Gastrocnemius medialis (tissue), 4 donors: ENCODE data around the gene NPAS3. TPM values are rescaled to one million over a fixed set of nuclear protein-coding genes. Genes with fewer than 3 reads are reported as not detected.

ENCODE experiments used
- ATAC-seq, 2 donors: fragments of 150-250 bp; one replicate each; pipeline ENCODE4 v1.9.1; 2016
- DNase-seq, 2 donors: peaks; one replicate each; pipeline ENCODE4 v3.0.0-alpha.2; 2019
- H3K27ac ChIP-seq, 4 donors: fragments of 200-600 bp; sonication (generic); 1 replicate in 1 of 4; 2 replicates in 3 of 4; pipeline ENCODE4 v1.5.1; 2016 to 2018; ENCODE audit warnings: mild to moderate bottlenecking in 2 of 4, moderate library complexity in 1 of 4
- H3K27me3 ChIP-seq, 3 donors: fragments of 200-600 bp; sonication (generic) in 2 of 3; 1 replicate in 1 of 3; 2 replicates in 2 of 3; pipeline versions ENCODE4 v1.5.1 to v1.6.0; 2016 to 2019; ENCODE audit warnings: mild to moderate bottlenecking in 1 of 3, moderate library complexity in 1 of 3
- H3K36me3 ChIP-seq, 2 donors: fragments of 200-600 bp; sonication (generic) in 1 of 2; one replicate each; pipeline ENCODE4 v1.5.1; 2017 to 2018
- H3K4me1 ChIP-seq, 2 donors: fragments of 200-600 bp; sonication (generic) in 1 of 2; one replicate each; pipeline ENCODE4 v1.5.1; 2016 to 2017; ENCODE audit warnings: mild to moderate bottlenecking in 2 of 2
- H3K4me3 ChIP-seq, 4 donors: fragments of 200-600 bp; sonication (generic) in 3 of 4; 1 replicate in 1 of 4; 2 replicates in 3 of 4; pipeline ENCODE4 v1.5.1; 2016 to 2019; ENCODE audit warnings: mild to moderate bottlenecking in 2 of 4
- H3K9me3 ChIP-seq, 3 donors: fragments of 200-600 bp; sonication (generic) in 2 of 3; 1 replicate in 1 of 3; 2 replicates in 2 of 3; pipeline ENCODE4 v1.5.1; 2016 to 2019
- POLR2A ChIP-seq, 2 donors: fragments of 450-650 bp; IDR thresholded peaks; one replicate each; pipeline ENCODE4 v1.6.1; 2017; ENCODE audit warnings: antibody characterized with exemption in 2 of 2, mild to moderate bottlenecking in 2 of 2, moderate library complexity in 2 of 2
- in situ Hi-C, 4 donors: fragments of 200-750 bp; cut with MboI; loops; one replicate each; pipeline versions ENCODE4 v1.15.0 to v1.8.0; 2017; ENCODE audit warnings: low sequenced_read_pairs in 4 of 4
- intact Hi-C: fragments of 100-400 bp; cut with DNase I; formaldehyde crosslinking; loops from one replicate; pipeline ENCODE4 v1.15.1; 2023; ENCODE audit warnings: low total_unique reads
- total RNA-seq, 4 donors: library from RNA; depleted of rRNA; stranded (reverse); fragments of >200 nt; gene quantifications; one replicate each; pipeline versions ENCODE4 v1.1.0 to v1.2.3, GENCODE V29; 2016
- TF ChIP-seq, protein P1 (sequence below), 5 experiments: fragments of 450-650 bp in 3 of 5; fragments of 200-600 bp in 2 of 5; sonication (generic) in 2 of 5; IDR thresholded peaks in 4 of 5; conservative IDR thresholded peaks in 1 of 5; 1 replicate in 4 of 5; 2 replicates in 1 of 5; pipeline ENCODE4 v1.5.1; 2016 to 2019; ENCODE audit warnings: antibody characterized with exemption in 5 of 5, mild to moderate bottlenecking in 3 of 5, moderate library complexity in 3 of 5

Gene NPAS3
- total RNA-seq, 4 donors from 2014 or later, result 0.82 to 1.00 TPM; not detected in 2

GRCh38 chr14:33792720-33793368 is 854.2 kb downstream of the NPAS3 start:
- H3K27me3 ChIP-seq, result no peaks in the 10 kb centered on the region
- H3K27ac ChIP-seq, result no peak overlapping the region
- DNase-seq, result peak; percentile 41 to 50

DNA sequence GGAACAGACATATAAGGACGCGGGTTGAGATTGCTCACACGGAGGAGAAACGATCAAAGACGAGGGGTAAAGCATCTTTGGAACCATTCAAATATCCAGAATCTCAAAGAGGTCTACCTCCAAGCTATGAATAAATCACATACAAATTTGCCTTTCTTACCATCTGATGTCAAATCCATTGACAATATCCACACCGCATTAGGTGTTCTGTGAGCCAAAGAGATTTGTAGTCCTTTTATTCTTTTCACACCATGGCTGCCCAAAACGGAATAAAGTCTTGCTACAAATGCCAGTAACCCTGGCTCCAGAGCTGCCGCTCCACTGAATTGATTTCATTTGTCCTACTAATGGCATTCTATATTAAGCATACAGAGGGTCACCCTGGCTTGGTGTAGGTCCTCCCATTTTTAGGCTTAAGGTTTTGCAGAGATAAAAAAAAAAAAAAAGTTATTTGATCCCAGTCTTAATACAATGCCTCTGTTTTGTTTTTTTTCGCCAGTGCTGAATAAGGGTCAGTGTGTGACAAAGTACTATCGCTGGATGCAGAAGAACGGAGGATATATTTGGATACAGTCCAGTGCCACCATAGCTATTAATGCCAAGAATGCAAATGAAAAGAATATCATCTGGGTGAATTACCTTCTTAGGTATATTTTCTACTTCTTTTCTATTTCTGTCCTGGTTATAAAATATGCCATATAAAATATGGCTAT is 854.9 kb downstream of the NPAS3 start:
- intact Hi-C loops, result no loop called here
- DNase-seq (no peak), ATAC-seq (no peak)
- H3K36me3 ChIP-seq, result no peaks in the 10 kb centered on the region
- no peaks in the 10 kb centered on the region for H3K9me3 ChIP-seq
- no peak overlapping the region for H3K27ac ChIP-seq
- H3K4me1 ChIP-seq, result peaks cover 4 to 6% of the 10 kb centered on the region in 2 donors
- H3K27me3 ChIP-seq, result no peaks in the 10 kb centered on the region
- in situ Hi-C loops, result loop anchor here (5.0 to 10.0 kb wide), 2 partner anchors 1216 to 1219 kb away; no protein-coding TSS in a partner anchor
- peak overlapping the region in 2 of 4 donors; percentile 34 to 60 for H3K4me3 ChIP-seq
- TF ChIP-seq, protein P1, sequence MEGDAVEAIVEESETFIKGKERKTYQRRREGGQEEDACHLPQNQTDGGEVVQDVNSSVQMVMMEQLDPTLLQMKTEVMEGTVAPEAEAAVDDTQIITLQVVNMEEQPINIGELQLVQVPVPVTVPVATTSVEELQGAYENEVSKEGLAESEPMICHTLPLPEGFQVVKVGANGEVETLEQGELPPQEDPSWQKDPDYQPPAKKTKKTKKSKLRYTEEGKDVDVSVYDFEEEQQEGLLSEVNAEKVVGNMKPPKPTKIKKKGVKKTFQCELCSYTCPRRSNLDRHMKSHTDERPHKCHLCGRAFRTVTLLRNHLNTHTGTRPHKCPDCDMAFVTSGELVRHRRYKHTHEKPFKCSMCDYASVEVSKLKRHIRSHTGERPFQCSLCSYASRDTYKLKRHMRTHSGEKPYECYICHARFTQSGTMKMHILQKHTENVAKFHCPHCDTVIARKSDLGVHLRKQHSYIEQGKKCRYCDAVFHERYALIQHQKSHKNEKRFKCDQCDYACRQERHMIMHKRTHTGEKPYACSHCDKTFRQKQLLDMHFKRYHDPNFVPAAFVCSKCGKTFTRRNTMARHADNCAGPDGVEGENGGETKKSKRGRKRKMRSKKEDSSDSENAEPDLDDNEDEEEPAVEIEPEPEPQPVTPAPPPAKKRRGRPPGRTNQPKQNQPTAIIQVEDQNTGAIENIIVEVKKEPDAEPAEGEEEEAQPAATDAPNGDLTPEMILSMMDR (IDR thresholded peaks at IDR 0.05 in 4 of 5, conservative IDR thresholded peaks at IDR 0.05 in 1 of 5), result no peak
- TF ChIP-seq POLR2A (IDR thresholded peaks at IDR 0.05), result no peak

More at GRCh38 chr14:33792720-33793368, 854.2 kb downstream of the NPAS3 start:
- in situ Hi-C loops (loop anchor here (5.0 to 10.0 kb wide), 2 partner anchors 1216 to 1218 kb away; no protein-coding TSS in a partner anchor), intact Hi-C loops (loop anchor here (1.0 kb wide), 1 partner anchor 1217 kb away; no protein-coding TSS in a partner anchor)
- Histone ChIP-seq H3K4me1 (peaks cover 4 to 6% of the 10 kb centered on the region in 2 donors), H3K9me3 (no peaks in the 10 kb centered on the region), H3K36me3 (no peaks in the 10 kb centered on the region), H3K4me3 (peak overlapping the region; percentile 34 to 60 (median 40))
- TF ChIP-seq, protein P1 (IDR thresholded peaks at IDR 0.05 in 4 of 5, conservative IDR thresholded peaks at IDR 0.05 in 1 of 5), result peak; percentile 71 to 96 (median 78)
- no peak for TF ChIP-seq POLR2A (IDR thresholded peaks at IDR 0.05)
- ATAC-seq, result peak; percentile 76 to 89

DNA sequence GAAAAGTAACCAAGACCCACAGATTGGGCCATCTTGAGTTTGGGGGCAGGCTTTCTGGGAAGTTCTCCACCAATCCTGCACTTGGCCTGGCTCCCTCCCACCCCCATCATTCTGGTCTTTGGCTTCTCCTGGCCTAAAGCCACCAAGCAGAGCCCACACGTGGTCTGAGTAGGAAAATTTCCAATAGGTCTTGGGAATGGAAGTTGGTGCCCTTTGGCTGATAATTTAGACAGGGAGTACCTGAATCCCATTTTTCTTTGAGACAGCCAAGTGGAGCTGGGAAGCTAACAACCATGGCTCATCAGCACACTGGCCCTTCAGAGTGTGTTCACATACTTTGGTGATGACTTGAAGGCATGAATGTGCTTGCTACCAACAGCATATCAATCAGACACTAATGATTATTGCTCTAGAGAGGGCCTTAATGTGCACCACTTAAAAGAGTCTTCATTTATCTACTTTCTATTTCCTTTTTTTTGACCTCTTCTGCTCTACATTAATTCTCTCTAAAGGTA is 856.2 kb downstream of the NPAS3 start:
- H3K4me3 ChIP-seq, result no peak overlapping the region
- intact Hi-C loops, result no loop called here
- no peak overlapping the region for H3K27ac ChIP-seq
- H3K27me3 ChIP-seq, result peaks cover 0 to 5% (median 0%) of the 10 kb centered on the region in 3 donors
- no peak for TF ChIP-seq POLR2A (IDR thresholded peaks at IDR 0.05)
- TF ChIP-seq, protein P1 (IDR thresholded peaks at IDR 0.05 in 4 of 5, conservative IDR thresholded peaks at IDR 0.05 in 1 of 5), result no peak
- in situ Hi-C loops, result loop anchor here (5.0 to 10.0 kb wide), 2 partner anchors 1218 to 1220 kb away; no protein-coding TSS in a partner anchor
- H3K4me1 ChIP-seq, result peaks cover 4 to 6% of the 10 kb centered on the region in 2 donors
- no peaks in the 10 kb centered on the region for H3K9me3 ChIP-seq
- ATAC-seq (no peak), DNase-seq (no peak)
- no peaks in the 10 kb centered on the region for H3K36me3 ChIP-seq

- no peak for TF ChIP-seq POLR2A (IDR thresholded peaks at IDR 0.05)
- TF ChIP-seq, protein P1 (IDR thresholded peaks at IDR 0.05 in 4 of 5, conservative IDR thresholded peaks at IDR 0.05 in 1 of 5), result no peak
- H3K4me1 ChIP-seq, result peaks cover 4 to 6% of the 10 kb centered on the region in 2 donors
- DNase-seq (no peak), ATAC-seq (no peak)
- peaks cover 3 to 13% (median 4%) of the 10 kb centered on the region in 3 donors for H3K27me3 ChIP-seq
- intact Hi-C loops, result no loop called here
- H3K4me3 ChIP-seq, result no peak overlapping the region
- no peaks in the 10 kb centered on the region for H3K9me3 ChIP-seq
- H3K36me3 ChIP-seq, result no peaks in the 10 kb centered on the region
- in situ Hi-C loops, result loop anchor here in 2 of 4 donors (10.0 kb wide), 1 partner anchor 1222 kb away; no protein-coding TSS in a partner anchor
- no peak overlapping the region for H3K27ac ChIP-seq
Observed at GRCh38 chr14:33796356-33796755, 857.7 kb downstream of the NPAS3 start.
